ENCODE measurements around the gene SORCS3. TPM values are rescaled to one million over a fixed set of nuclear protein-coding genes. Genes with fewer than 3 reads are reported as not detected.

The SORCS3 gene
- total RNA-seq, 1 experiment from 2014 or later, result not detected

- no peak overlapping the region for H3K27ac ChIP-seq (ENCODE audit: low read length)
- no peaks in the 10 kb centered on the region; the same call in 1 of the 2 replicates for H3K27me3 ChIP-seq (ENCODE audit: low read length)
- DNase-seq, result no peak
- no peak overlapping the region for H2AFZ ChIP-seq (ENCODE audit: low read length)
- no peaks in the 10 kb centered on the region for H4K20me1 ChIP-seq (ENCODE audit: insufficient read depth, low read depth, low read length)
- peaks cover 6% of the 10 kb centered on the region; the same call in 1 of the 2 replicates for H3K9me3 ChIP-seq (ENCODE audit: low read length)
- no peaks in the 10 kb centered on the region for H3K4me1 ChIP-seq (ENCODE audit: low read length)
- no peaks in the 10 kb centered on the region for H3K36me3 ChIP-seq (ENCODE audit: insufficient read depth, low read length)
- no peaks in the 10 kb centered on the region for H3K9me2 ChIP-seq (replicated peaks; ENCODE audit: insufficient read depth, low read length)
- H3K4me2 ChIP-seq (ENCODE audit: low read depth, low read length, poor library complexity, severe bottlenecking), result no peak overlapping the region
- H3K4me3 ChIP-seq (ENCODE audit: low read length), result no peak overlapping the region
- H3K79me2 ChIP-seq (ENCODE audit: low read length), result no peaks in the 10 kb centered on the region
- no peak overlapping the region for H3K9ac ChIP-seq (ENCODE audit: low read length)
Observed at GRCh38 chr10:104894681-104895080, 253.6 kb downstream of the SORCS3 start.

GRCh38 chr10:104895541-104895940, 254.5 kb downstream of the SORCS3 start:
- DNase-seq, result no peak
- Histone ChIP-seq H3K9me2 (replicated peaks; ENCODE audit: insufficient read depth, low read length) (no peaks in the 10 kb centered on the region), H3K79me2 (ENCODE audit: low read length) (no peaks in the 10 kb centered on the region), H3K9ac (ENCODE audit: low read length) (no peak overlapping the region), H2AFZ (ENCODE audit: low read length) (no peak overlapping the region), H3K27me3 (ENCODE audit: low read length) (no peaks in the 10 kb centered on the region; the same call in 1 of the 2 replicates), H3K4me3 (ENCODE audit: low read length) (no peak overlapping the region), H3K9me3 (ENCODE audit: low read length) (peaks cover under 1% of the 10 kb centered on the region; the same call in 1 of the 2 replicates), H3K36me3 (ENCODE audit: insufficient read depth, low read length) (no peaks in the 10 kb centered on the region), H3K4me2 (ENCODE audit: low read depth, low read length, poor library complexity, severe bottlenecking) (no peak overlapping the region), H3K27ac (ENCODE audit: low read length) (no peak overlapping the region), H3K4me1 (ENCODE audit: low read length) (no peaks in the 10 kb centered on the region), H4K20me1 (ENCODE audit: insufficient read depth, low read depth, low read length) (no peaks in the 10 kb centered on the region)

GRCh38 chr10:104895981-104896380, 254.9 kb downstream of the SORCS3 start:
- H3K9me3 ChIP-seq (ENCODE audit: low read length), result no peaks in the 10 kb centered on the region
- no peaks in the 10 kb centered on the region for H3K27me3 ChIP-seq (ENCODE audit: low read length)
- H3K4me3 ChIP-seq (ENCODE audit: low read length), result no peak overlapping the region
- no peak overlapping the region for H2AFZ ChIP-seq (ENCODE audit: low read length)
- no peak overlapping the region for H3K9ac ChIP-seq (ENCODE audit: low read length)
- H3K36me3 ChIP-seq (ENCODE audit: insufficient read depth, low read length), result no peaks in the 10 kb centered on the region
- H3K4me1 ChIP-seq (ENCODE audit: low read length), result no peaks in the 10 kb centered on the region
- H3K79me2 ChIP-seq (ENCODE audit: low read length), result no peaks in the 10 kb centered on the region
- no peaks in the 10 kb centered on the region for H4K20me1 ChIP-seq (ENCODE audit: insufficient read depth, low read depth, low read length)
- H3K27ac ChIP-seq (ENCODE audit: low read length), result no peak overlapping the region
- no peak for DNase-seq
- H3K4me2 ChIP-seq (ENCODE audit: low read depth, low read length, poor library complexity, severe bottlenecking), result no peak overlapping the region
- H3K9me2 ChIP-seq (replicated peaks; ENCODE audit: insufficient read depth, low read length), result no peaks in the 10 kb centered on the region

GRCh38 chr10:104897696-104898095, 256.6 kb downstream of the SORCS3 start:
- H3K9me3 ChIP-seq (ENCODE audit: low read length), result no peaks in the 10 kb centered on the region
- H3K9ac ChIP-seq (ENCODE audit: low read length), result no peak overlapping the region
- H3K4me2 ChIP-seq (ENCODE audit: low read depth, low read length, poor library complexity, severe bottlenecking), result no peak overlapping the region
- H3K36me3 ChIP-seq (ENCODE audit: insufficient read depth, low read length), result no peaks in the 10 kb centered on the region
- no peak for DNase-seq
- no peaks in the 10 kb centered on the region for H3K27me3 ChIP-seq (ENCODE audit: low read length)
- no peak overlapping the region for H3K4me3 ChIP-seq (ENCODE audit: low read length)
- H2AFZ ChIP-seq (ENCODE audit: low read length), result no peak overlapping the region
- H3K27ac ChIP-seq (ENCODE audit: low read length), result no peak overlapping the region
- H3K4me1 ChIP-seq (ENCODE audit: low read length), result no peaks in the 10 kb centered on the region
- H3K9me2 ChIP-seq (replicated peaks; ENCODE audit: insufficient read depth, low read length), result no peaks in the 10 kb centered on the region
- H3K79me2 ChIP-seq (ENCODE audit: low read length), result no peaks in the 10 kb centered on the region
- no peaks in the 10 kb centered on the region for H4K20me1 ChIP-seq (ENCODE audit: insufficient read depth, low read depth, low read length)

- no peak overlapping the region for H2AFZ ChIP-seq (ENCODE audit: low read length)
- no peak overlapping the region for H3K27ac ChIP-seq (ENCODE audit: low read length)
- no peak overlapping the region for H3K4me3 ChIP-seq (ENCODE audit: low read length)
- no peaks in the 10 kb centered on the region for H3K36me3 ChIP-seq (ENCODE audit: insufficient read depth, low read length)
- DNase-seq, result no peak
- no peak overlapping the region for H3K4me2 ChIP-seq (ENCODE audit: low read depth, low read length, poor library complexity, severe bottlenecking)
- H3K27me3 ChIP-seq (ENCODE audit: low read length), result no peaks in the 10 kb centered on the region
- H3K9ac ChIP-seq (ENCODE audit: low read length), result no peak overlapping the region
- no peaks in the 10 kb centered on the region for H3K4me1 ChIP-seq (ENCODE audit: low read length)
- H3K9me3 ChIP-seq (ENCODE audit: low read length), result no peaks in the 10 kb centered on the region
- H3K9me2 ChIP-seq (replicated peaks; ENCODE audit: insufficient read depth, low read length), result no peaks in the 10 kb centered on the region
- no peaks in the 10 kb centered on the region for H3K79me2 ChIP-seq (ENCODE audit: low read length)
- no peaks in the 10 kb centered on the region for H4K20me1 ChIP-seq (ENCODE audit: insufficient read depth, low read depth, low read length)
Observed at GRCh38 chr10:104899779-104900178, 258.7 kb downstream of the SORCS3 start.

- Histone ChIP-seq H2AFZ (ENCODE audit: low read length) (no peak overlapping the region), H3K27me3 (ENCODE audit: low read length) (no peaks in the 10 kb centered on the region), H3K4me3 (ENCODE audit: low read length) (no peak overlapping the region), H3K4me2 (ENCODE audit: low read depth, low read length, poor library complexity, severe bottlenecking) (no peak overlapping the region), H3K79me2 (ENCODE audit: low read length) (no peaks in the 10 kb centered on the region), H3K36me3 (ENCODE audit: insufficient read depth, low read length) (no peaks in the 10 kb centered on the region), H3K27ac (ENCODE audit: low read length) (no peak overlapping the region), H3K9me3 (ENCODE audit: low read length) (no peaks in the 10 kb centered on the region), H3K9ac (ENCODE audit: low read length) (no peak overlapping the region), H3K4me1 (ENCODE audit: low read length) (no peaks in the 10 kb centered on the region), H4K20me1 (ENCODE audit: insufficient read depth, low read depth, low read length) (no peaks in the 10 kb centered on the region), H3K9me2 (replicated peaks; ENCODE audit: insufficient read depth, low read length) (no peaks in the 10 kb centered on the region)
- DNase-seq, result no peak
Observed at GRCh38 chr10:104903433-104903832, 262.3 kb downstream of the SORCS3 start.

- Histone ChIP-seq H3K4me2 (ENCODE audit: low read depth, low read length, poor library complexity, severe bottlenecking) (no peak overlapping the region), H3K27me3 (ENCODE audit: low read length) (no peaks in the 10 kb centered on the region), H3K9me2 (replicated peaks; ENCODE audit: insufficient read depth, low read length) (no peaks in the 10 kb centered on the region), H3K36me3 (ENCODE audit: insufficient read depth, low read length) (no peaks in the 10 kb centered on the region), H3K27ac (ENCODE audit: low read length) (no peak overlapping the region), H3K9me3 (ENCODE audit: low read length) (no peaks in the 10 kb centered on the region), H3K4me1 (ENCODE audit: low read length) (no peaks in the 10 kb centered on the region), H2AFZ (ENCODE audit: low read length) (no peak overlapping the region), H4K20me1 (ENCODE audit: insufficient read depth, low read depth, low read length) (no peaks in the 10 kb centered on the region), H3K4me3 (ENCODE audit: low read length) (no peak overlapping the region), H3K9ac (ENCODE audit: low read length) (no peak overlapping the region), H3K79me2 (ENCODE audit: low read length) (no peaks in the 10 kb centered on the region)
- no peak for DNase-seq
Observed at GRCh38 chr10:104904753-104905323, 263.7 kb downstream of the SORCS3 start.

GRCh38 chr10:104906112-104906511, 265.0 kb downstream of the SORCS3 start:
- no peaks in the 10 kb centered on the region for H3K9me3 ChIP-seq (ENCODE audit: low read length)
- no peaks in the 10 kb centered on the region for H3K4me1 ChIP-seq (ENCODE audit: low read length)
- H4K20me1 ChIP-seq (ENCODE audit: insufficient read depth, low read depth, low read length), result no peaks in the 10 kb centered on the region
- no peak overlapping the region for H3K4me3 ChIP-seq (ENCODE audit: low read length)
- H3K9ac ChIP-seq (ENCODE audit: low read length), result no peak overlapping the region
- H2AFZ ChIP-seq (ENCODE audit: low read length), result no peak overlapping the region
- no peak overlapping the region for H3K27ac ChIP-seq (ENCODE audit: low read length)
- H3K36me3 ChIP-seq (ENCODE audit: insufficient read depth, low read length), result no peaks in the 10 kb centered on the region
- no peaks in the 10 kb centered on the region for H3K27me3 ChIP-seq (ENCODE audit: low read length)
- no peak for DNase-seq
- H3K4me2 ChIP-seq (ENCODE audit: low read depth, low read length, poor library complexity, severe bottlenecking), result no peak overlapping the region
- H3K9me2 ChIP-seq (replicated peaks; ENCODE audit: insufficient read depth, low read length), result no peaks in the 10 kb centered on the region
- H3K79me2 ChIP-seq (ENCODE audit: low read length), result no peaks in the 10 kb centered on the region
